ENCODE measurements around the gene RACGAP1.

DNA sequence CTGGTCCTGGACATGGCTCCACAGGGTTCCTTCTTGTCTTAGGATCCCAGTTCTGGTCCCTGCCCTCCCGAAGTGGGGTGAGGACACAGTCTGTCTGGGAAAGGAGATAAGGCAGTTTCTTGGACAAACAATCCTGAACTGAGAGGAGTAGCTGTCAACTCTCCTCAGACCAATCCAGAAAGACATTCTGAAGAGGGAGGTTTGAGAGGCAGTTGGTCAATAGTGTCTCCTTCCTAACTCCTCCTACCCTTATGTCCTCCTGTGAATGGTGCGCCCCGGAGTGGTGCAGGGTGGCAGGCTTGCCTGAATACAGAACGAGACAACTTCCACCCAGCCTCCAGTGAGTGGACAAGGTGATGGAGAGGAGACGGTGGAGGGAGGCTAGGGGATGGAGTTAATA lies 16.7 kb upstream of the RACGAP1 start:
- TF ChIP-seq, protein P1, sequence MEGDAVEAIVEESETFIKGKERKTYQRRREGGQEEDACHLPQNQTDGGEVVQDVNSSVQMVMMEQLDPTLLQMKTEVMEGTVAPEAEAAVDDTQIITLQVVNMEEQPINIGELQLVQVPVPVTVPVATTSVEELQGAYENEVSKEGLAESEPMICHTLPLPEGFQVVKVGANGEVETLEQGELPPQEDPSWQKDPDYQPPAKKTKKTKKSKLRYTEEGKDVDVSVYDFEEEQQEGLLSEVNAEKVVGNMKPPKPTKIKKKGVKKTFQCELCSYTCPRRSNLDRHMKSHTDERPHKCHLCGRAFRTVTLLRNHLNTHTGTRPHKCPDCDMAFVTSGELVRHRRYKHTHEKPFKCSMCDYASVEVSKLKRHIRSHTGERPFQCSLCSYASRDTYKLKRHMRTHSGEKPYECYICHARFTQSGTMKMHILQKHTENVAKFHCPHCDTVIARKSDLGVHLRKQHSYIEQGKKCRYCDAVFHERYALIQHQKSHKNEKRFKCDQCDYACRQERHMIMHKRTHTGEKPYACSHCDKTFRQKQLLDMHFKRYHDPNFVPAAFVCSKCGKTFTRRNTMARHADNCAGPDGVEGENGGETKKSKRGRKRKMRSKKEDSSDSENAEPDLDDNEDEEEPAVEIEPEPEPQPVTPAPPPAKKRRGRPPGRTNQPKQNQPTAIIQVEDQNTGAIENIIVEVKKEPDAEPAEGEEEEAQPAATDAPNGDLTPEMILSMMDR (IDR thresholded peaks at IDR 0.05) = no peak
- no peak for TF ChIP-seq POLR2AphosphoS5 (IDR thresholded peaks at IDR 0.05)
- no peak for TF ChIP-seq POLR2A (IDR thresholded peaks at IDR 0.05)

All from gastroesophageal sphincter (tissue), 3 donors.